ENCODE data around the gene CDX1.

CDX1 gene

GRCh38 chr5:150146862-150147601 is 19.5 kb upstream of the CDX1 start:
- no peak for DNase-seq (ENCODE audit: low read depth)
- H3K4me3 ChIP-seq (ENCODE audit: low read length) = no peak overlapping the region
- TF ChIP-seq CTCF (conservative IDR thresholded peaks at IDR 0.05; ENCODE audit: low read length) = no peak

GRCh38 chr5:150147670-150148069 is 18.9 kb upstream of the CDX1 start:
- no peak for DNase-seq (ENCODE audit: low read depth)
- TF ChIP-seq CTCF (conservative IDR thresholded peaks at IDR 0.05; ENCODE audit: low read length) = no peak
- no peak overlapping the region for H3K4me3 ChIP-seq (ENCODE audit: low read length)

- no peak for DNase-seq (ENCODE audit: low read depth)
- no peak overlapping the region for H3K4me3 ChIP-seq (ENCODE audit: low read length)
- TF ChIP-seq CTCF (conservative IDR thresholded peaks at IDR 0.05; ENCODE audit: low read length) = no peak
Measured at GRCh38 chr5:150148117-150148927, 18.3 kb upstream of the CDX1 start.

GRCh38 chr5:150149618-150150017 is 17.0 kb upstream of the CDX1 start:
- no peak for DNase-seq (ENCODE audit: low read depth)
- H3K4me3 ChIP-seq (ENCODE audit: low read length) = no peak overlapping the region
- TF ChIP-seq CTCF (conservative IDR thresholded peaks at IDR 0.05; ENCODE audit: low read length) = no peak

- no peak for TF ChIP-seq CTCF (conservative IDR thresholded peaks at IDR 0.05; ENCODE audit: low read length)
- peak overlapping the region; percentile 99 for H3K4me3 ChIP-seq (ENCODE audit: low read length)
Measured at GRCh38 chr5:150152636-150153462, 13.7 kb upstream of the CDX1 start.

GRCh38 chr5:150153483-150153882 is 13.1 kb upstream of the CDX1 start:
- peak overlapping the region; percentile 99 for H3K4me3 ChIP-seq (ENCODE audit: low read length)
- no peak for DNase-seq (ENCODE audit: low read depth)
- TF ChIP-seq CTCF (conservative IDR thresholded peaks at IDR 0.05; ENCODE audit: low read length) = no peak

More at GRCh38 chr5:150152636-150153462, 13.7 kb upstream of the CDX1 start:
- peak; percentile 69 for DNase-seq (ENCODE audit: low read depth)

Measured in AG10803 (cell line).